Measurements from ENCODE around the gene ERO1A.

Gene ERO1A

GRCh38 chr14:52599974-52600373 lies 95.4 kb downstream of the ERO1A start:
- DNase-seq: no peak

GRCh38 chr14:52598568-52598967 lies 96.8 kb downstream of the ERO1A start:
- no peak for DNase-seq

- DNase-seq: no peak
These were observed 98.5 kb downstream of the ERO1A start for GRCh38 chr14:52596861-52597260.

GRCh38 chr14:52596320-52596719 lies 99.0 kb downstream of the ERO1A start:
- no peak for DNase-seq

- no peak for DNase-seq
These were observed 105.0 kb downstream of the ERO1A start for GRCh38 chr14:52590318-52590717.
